Measurements from ENCODE around the gene SLC16A6.

Gene SLC16A6

GRCh38 chr17:68246271-68247028, 44.5 kb downstream of the SLC16A6 start:
- Histone ChIP-seq H3K36me3 (replicated peaks in 1 of 2; ENCODE audit: control insufficient read depth in 2 of 2, insufficient read depth in 2 of 2, low read length in 2 of 2) (peaks cover 3 to 24% of the 10 kb centered on the region in 2 donors), H2BK15ac (ENCODE audit: low read length) (no peak overlapping the region), H3K18ac (ENCODE audit: low read length) (no peak overlapping the region), H3K4me1 (ENCODE audit: control insufficient read depth in 2 of 2, insufficient read depth in 1 of 2, low read depth in 1 of 2, low read length in 2 of 2) (peaks cover 0 to 5% of the 10 kb centered on the region in 2 donors), H3K23ac (ENCODE audit: low read depth, low read length, poor library complexity) (no peak overlapping the region), H2BK12ac (ENCODE audit: low read length) (no peak overlapping the region), H2BK5ac (ENCODE audit: low read length) (no peak overlapping the region), H3K4me2 (ENCODE audit: insufficient read depth, low read length, poor library complexity, severe bottlenecking) (no peak overlapping the region), H3K4ac (ENCODE audit: low read length) (no peak overlapping the region), H3K27me3 (ENCODE audit: control insufficient read depth in 3 of 3, insufficient read depth in 3 of 3, low read depth in 1 of 3, low read length in 3 of 3) (no peaks in the 10 kb centered on the region), H3K4me3 (ENCODE audit: low read length in 2 of 2) (no peak overlapping the region), H2AFZ (ENCODE audit: low read length) (no peak overlapping the region), H2AK5ac (ENCODE audit: low read depth, low read length) (no peak overlapping the region), H3K27ac (replicated peaks; ENCODE audit: low read length) (no peak overlapping the region), H2BK120ac (ENCODE audit: low read depth, low read length) (no peak overlapping the region), H4K91ac (ENCODE audit: low read depth, low read length, poor library complexity) (no peak overlapping the region), H4K8ac (ENCODE audit: low read depth, low read length) (no peak overlapping the region), H3K79me1 (ENCODE audit: low read depth, low read length) (peaks cover 7% of the 10 kb centered on the region), H3K9ac (ENCODE audit: low read depth, low read length, poor library complexity) (no peak overlapping the region), H3K14ac (ENCODE audit: low read length) (no peak overlapping the region), H3K9me3 (replicated peaks in 1 of 2; ENCODE audit: control insufficient read depth in 2 of 2, insufficient read depth in 1 of 2, low read depth in 1 of 2, low read length in 2 of 2) (no peaks in the 10 kb centered on the region)
- DNase-seq (ENCODE audit: low spot score) = no peak
- WGBS, 2 donors (ENCODE audit: extremely low coverage in 2 of 2, insufficient read length in 2 of 2, insufficient replicate concordance in 1 of 2) = no CpG with 5 or more reads among the region's 24 CpGs

DNA sequence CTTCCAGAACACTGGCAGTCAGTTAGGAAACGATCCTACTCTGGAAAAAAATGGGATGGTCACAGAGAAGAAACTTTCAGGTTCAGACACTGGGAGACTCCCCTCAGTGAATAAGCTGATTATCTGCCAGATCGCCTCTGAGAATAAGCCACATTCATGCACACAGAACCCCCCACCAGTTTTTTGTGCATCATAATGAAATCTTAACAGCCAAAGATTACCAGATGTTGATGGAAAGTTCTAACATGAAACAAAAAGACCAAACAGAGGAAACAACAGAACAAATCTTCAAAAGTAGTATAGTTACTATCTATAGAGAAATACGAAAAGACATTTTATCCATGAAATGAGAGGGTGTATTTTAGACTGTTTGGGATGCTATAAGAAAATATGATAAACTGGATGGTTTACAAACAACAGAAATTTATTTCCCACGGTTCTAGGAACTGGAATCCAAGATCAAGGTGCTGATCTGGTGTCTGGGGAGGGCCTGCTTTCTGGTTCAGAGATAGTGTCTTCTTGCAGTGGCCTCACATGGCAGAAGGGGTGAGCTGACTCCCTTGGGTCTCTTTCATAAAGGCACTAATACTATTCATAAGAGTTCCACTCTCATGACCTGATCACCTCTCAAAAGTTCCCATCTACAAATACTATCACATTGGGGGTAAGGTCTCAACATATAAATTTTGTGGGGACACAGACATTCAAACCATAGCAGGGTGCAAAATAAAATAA, 51.1 kb downstream of the SLC16A6 start:
- Histone ChIP-seq H3K4me3 (ENCODE audit: low read length in 2 of 2) (no peak overlapping the region), H3K9me3 (replicated peaks in 1 of 2; ENCODE audit: control insufficient read depth in 2 of 2, insufficient read depth in 1 of 2, low read depth in 1 of 2, low read length in 2 of 2) (no peaks in the 10 kb centered on the region), H3K27ac (replicated peaks; ENCODE audit: low read length) (no peak overlapping the region), H2BK15ac (ENCODE audit: low read length) (no peak overlapping the region), H2BK120ac (ENCODE audit: low read depth, low read length) (no peak overlapping the region), H3K27me3 (ENCODE audit: control insufficient read depth in 3 of 3, insufficient read depth in 3 of 3, low read depth in 1 of 3, low read length in 3 of 3) (no peaks in the 10 kb centered on the region), H3K36me3 (replicated peaks in 1 of 2; ENCODE audit: control insufficient read depth in 2 of 2, insufficient read depth in 2 of 2, low read length in 2 of 2) (no peaks in the 10 kb centered on the region), H3K23ac (ENCODE audit: low read depth, low read length, poor library complexity) (no peak overlapping the region), H3K4me2 (ENCODE audit: insufficient read depth, low read length, poor library complexity, severe bottlenecking) (no peak overlapping the region), H3K9ac (ENCODE audit: low read depth, low read length, poor library complexity) (no peak overlapping the region), H3K18ac (ENCODE audit: low read length) (no peak overlapping the region), H2AFZ (ENCODE audit: low read length) (no peak overlapping the region), H4K91ac (ENCODE audit: low read depth, low read length, poor library complexity) (no peak overlapping the region), H2BK5ac (ENCODE audit: low read length) (no peak overlapping the region), H3K4me1 (ENCODE audit: control insufficient read depth in 2 of 2, insufficient read depth in 1 of 2, low read depth in 1 of 2, low read length in 2 of 2) (peaks cover 0 to 6% of the 10 kb centered on the region in 2 donors), H3K4ac (ENCODE audit: low read length) (no peak overlapping the region), H4K8ac (ENCODE audit: low read depth, low read length) (no peak overlapping the region), H3K79me1 (ENCODE audit: low read depth, low read length) (no peaks in the 10 kb centered on the region), H3K14ac (ENCODE audit: low read length) (no peak overlapping the region), H2AK5ac (ENCODE audit: low read depth, low read length) (no peak overlapping the region), H2BK12ac (ENCODE audit: low read length) (no peak overlapping the region)
- no peak for DNase-seq (ENCODE audit: low spot score)
- no CpG with 5 or more reads among the region's 4 CpGs for WGBS, 2 donors (ENCODE audit: extremely low coverage in 2 of 2, insufficient read length in 2 of 2, insufficient replicate concordance in 1 of 2)

GRCh38 chr17:68238871-68239253, 52.1 kb downstream of the SLC16A6 start:
- Histone ChIP-seq H2BK12ac (ENCODE audit: low read length) (no peak overlapping the region), H3K79me1 (ENCODE audit: low read depth, low read length) (no peaks in the 10 kb centered on the region), H3K36me3 (replicated peaks in 1 of 2; ENCODE audit: control insufficient read depth in 2 of 2, insufficient read depth in 2 of 2, low read length in 2 of 2) (no peaks in the 10 kb centered on the region), H3K4ac (ENCODE audit: low read length) (no peak overlapping the region), H2BK120ac (ENCODE audit: low read depth, low read length) (no peak overlapping the region), H3K9ac (ENCODE audit: low read depth, low read length, poor library complexity) (no peak overlapping the region), H3K4me3 (ENCODE audit: low read length in 2 of 2) (no peak overlapping the region), H3K4me2 (ENCODE audit: insufficient read depth, low read length, poor library complexity, severe bottlenecking) (no peak overlapping the region), H3K27me3 (ENCODE audit: control insufficient read depth in 3 of 3, insufficient read depth in 3 of 3, low read depth in 1 of 3, low read length in 3 of 3) (no peaks in the 10 kb centered on the region), H2AFZ (ENCODE audit: low read length) (no peak overlapping the region), H2AK5ac (ENCODE audit: low read depth, low read length) (no peak overlapping the region), H4K8ac (ENCODE audit: low read depth, low read length) (no peak overlapping the region), H3K18ac (ENCODE audit: low read length) (no peak overlapping the region), H2BK5ac (ENCODE audit: low read length) (no peak overlapping the region), H3K9me3 (replicated peaks in 1 of 2; ENCODE audit: control insufficient read depth in 2 of 2, insufficient read depth in 1 of 2, low read depth in 1 of 2, low read length in 2 of 2) (no peaks in the 10 kb centered on the region), H4K91ac (ENCODE audit: low read depth, low read length, poor library complexity) (no peak overlapping the region), H3K4me1 (ENCODE audit: control insufficient read depth in 2 of 2, insufficient read depth in 1 of 2, low read depth in 1 of 2, low read length in 2 of 2) (peaks cover 0 to 6% of the 10 kb centered on the region in 2 donors), H3K23ac (ENCODE audit: low read depth, low read length, poor library complexity) (no peak overlapping the region), H3K14ac (ENCODE audit: low read length) (no peak overlapping the region), H3K27ac (replicated peaks; ENCODE audit: low read length) (no peak overlapping the region), H2BK15ac (ENCODE audit: low read length) (no peak overlapping the region)
- no CpG with 5 or more reads among the region's 3 CpGs for WGBS, 2 donors (ENCODE audit: extremely low coverage in 2 of 2, insufficient read length in 2 of 2, insufficient replicate concordance in 1 of 2)
- no peak for DNase-seq (ENCODE audit: low spot score)

GRCh38 chr17:68238164-68238870, 52.6 kb downstream of the SLC16A6 start:
- H3K27ac ChIP-seq (replicated peaks; ENCODE audit: low read length) = no peak overlapping the region
- no peak overlapping the region for H2AK5ac ChIP-seq (ENCODE audit: low read depth, low read length)
- H2BK5ac ChIP-seq (ENCODE audit: low read length) = no peak overlapping the region
- H3K4me1 ChIP-seq (ENCODE audit: control insufficient read depth in 2 of 2, insufficient read depth in 1 of 2, low read depth in 1 of 2, low read length in 2 of 2) = peaks cover 0 to 6% of the 10 kb centered on the region in 2 donors
- no peaks in the 10 kb centered on the region for H3K79me1 ChIP-seq (ENCODE audit: low read depth, low read length)
- H3K36me3 ChIP-seq (replicated peaks in 1 of 2; ENCODE audit: control insufficient read depth in 2 of 2, insufficient read depth in 2 of 2, low read length in 2 of 2) = no peaks in the 10 kb centered on the region
- no peak overlapping the region for H3K23ac ChIP-seq (ENCODE audit: low read depth, low read length, poor library complexity)
- H4K8ac ChIP-seq (ENCODE audit: low read depth, low read length) = no peak overlapping the region
- H3K4ac ChIP-seq (ENCODE audit: low read length) = no peak overlapping the region
- H3K9ac ChIP-seq (ENCODE audit: low read depth, low read length, poor library complexity) = no peak overlapping the region
- no CpG with 5 or more reads among the region's 3 CpGs for WGBS, 2 donors (ENCODE audit: extremely low coverage in 2 of 2, insufficient read length in 2 of 2, insufficient replicate concordance in 1 of 2)
- H3K18ac ChIP-seq (ENCODE audit: low read length) = no peak overlapping the region
- no peak overlapping the region for H3K4me3 ChIP-seq (ENCODE audit: low read length in 2 of 2)
- H3K4me2 ChIP-seq (ENCODE audit: insufficient read depth, low read length, poor library complexity, severe bottlenecking) = no peak overlapping the region
- H4K91ac ChIP-seq (ENCODE audit: low read depth, low read length, poor library complexity) = no peak overlapping the region
- no peaks in the 10 kb centered on the region for H3K9me3 ChIP-seq (replicated peaks in 1 of 2; ENCODE audit: control insufficient read depth in 2 of 2, insufficient read depth in 1 of 2, low read depth in 1 of 2, low read length in 2 of 2)
- no peak overlapping the region for H2AFZ ChIP-seq (ENCODE audit: low read length)
- no peak for DNase-seq (ENCODE audit: low spot score)
- no peak overlapping the region for H3K14ac ChIP-seq (ENCODE audit: low read length)
- no peak overlapping the region for H2BK12ac ChIP-seq (ENCODE audit: low read length)
- H2BK15ac ChIP-seq (ENCODE audit: low read length) = no peak overlapping the region
- no peaks in the 10 kb centered on the region for H3K27me3 ChIP-seq (ENCODE audit: control insufficient read depth in 3 of 3, insufficient read depth in 3 of 3, low read depth in 1 of 3, low read length in 3 of 3)
- no peak overlapping the region for H2BK120ac ChIP-seq (ENCODE audit: low read depth, low read length)
